HCT116 (cell line): ENCODE results near the gene GDPD5. TPM values are rescaled to one million over a fixed set of nuclear protein-coding genes. Genes with fewer than 3 reads are reported as not detected.
A peak's percentile ranks its signal among the peaks of the same experiment; 100 is the strongest.

ENCODE experiments used
- ATAC-seq: fragments of 200-7000 bp; cut with Tn5 transposase; 2 replicates; pipeline ENCODE4 v1.9.1; 2020; ENCODE audit warnings: mild to moderate bottlenecking, moderate library complexity
- BruUV-seq: library from RNA; stranded (reverse); fragments of 400-500 nt; replicated peaks from 2 replicates; lab custom pipeline; 2021; lab: Mats Ljungman, UMichigan
- CTCF ChIA-PET: fragments of 300-600 bp; sonication (Branson Sonifier 250); formaldehyde crosslinking; loops from one replicate; lab custom pipeline; 2021; ENCODE audit warnings: antibody characterized with exemption; lab: Charles Lee
- POLR2A ChIA-PET: fragments of 300-600, 350-600 bp; sonication (Branson Sonifier 250); formaldehyde crosslinking; loops from one replicate; lab custom pipeline; 2021; ENCODE audit warnings: antibody characterized with exemption; lab: Charles Lee
- RAD21 ChIA-PET, 2 experiments: fragments of 300-600 bp; sonication (Branson Sonifier 250); formaldehyde crosslinking; loops; one replicate each; lab custom pipeline; 2023; ENCODE audit warnings: low total read pairs in 2 of 2; ENCODE audit not compliant: uncharacterized antibody in 2 of 2, unreplicated experiment in 2 of 2, low non-redundant PET in 1 of 2; lab: Charles Lee
- DNase-seq: peaks from one replicate; pipeline ENCODE4 v3.0.0-alpha.2; 2010; ENCODE audit warnings: low read depth, low spot score
- H2AFZ ChIP-seq: fragments of 200-600 bp; shearing (Covaris generic), sonication (generic); 2 replicates; pipeline ENCODE4 v1.6.1; 2017; ENCODE audit warnings: low read depth, mixed run types, mixed read lengths, antibody characterized with exemption, low read length; ENCODE audit not compliant: poor library complexity, severe bottlenecking
- H3K27ac ChIP-seq: 2 replicates; pipeline ENCODE4 v1.5.1; 2012; ENCODE audit warnings: low read depth, low read length
- H3K27me3 ChIP-seq: fragments of 200-600 bp; sonication (generic); 2 replicates; pipeline ENCODE4 v1.6.1; 2016; ENCODE audit warnings: mixed run types, low read length, mixed read lengths; ENCODE audit not compliant: insufficient read depth
- H3K36me3 ChIP-seq, 2 experiments: fragments of 200-500 bp in 1 of 2; fragments of 200-600 bp in 1 of 2; sonication (Bioruptor generic) in 1 of 2; sonication (generic) in 1 of 2; 2 replicates each; pipeline versions ENCODE4 v1.5.1 to v1.6.1; 2014 to 2016; ENCODE audit warnings: low read length in 2 of 2, inconsistent platforms in 1 of 2, mixed read lengths in 1 of 2, mixed run types in 1 of 2; ENCODE audit not compliant: insufficient read depth in 2 of 2, control insufficient read depth in 1 of 2
- H3K4me1 ChIP-seq, 2 experiments: fragments of 200-600 bp in 1 of 2; sonication (generic) in 1 of 2; 2 replicates each; pipeline versions ENCODE4 v1.5.1 to v1.6.1; 2012 to 2017; ENCODE audit warnings: low read length in 2 of 2, inconsistent platforms in 1 of 2, mild to moderate bottlenecking in 1 of 2, mixed read lengths in 1 of 2, mixed run types in 1 of 2, moderate library complexity in 1 of 2; ENCODE audit not compliant: insufficient read depth in 2 of 2, control insufficient read depth in 1 of 2
- H3K4me2 ChIP-seq: fragments of 200-600 bp; sonication (generic); 2 replicates; pipeline ENCODE4 v1.6.1; 2017; ENCODE audit warnings: mixed run types, low read length, mixed read lengths
- H3K4me3 ChIP-seq, 2 experiments: fragments of 200-600 bp in 1 of 2; sonication (generic) in 1 of 2; replicated peaks in 1 of 2; 2 replicates each; pipeline ENCODE4 v1.5.1; 2011 to 2016; ENCODE audit warnings: low read length in 2 of 2, control low read depth in 1 of 2, low read depth in 1 of 2, mild to moderate bottlenecking in 1 of 2, mixed read lengths in 1 of 2, mixed run types in 1 of 2
- H3K79me2 ChIP-seq: fragments of 200-600 bp; sonication (generic); 2 replicates; pipeline ENCODE4 v1.6.1; 2017; ENCODE audit warnings: mild to moderate bottlenecking, mixed run types, low read length, moderate library complexity, mixed read lengths; ENCODE audit not compliant: insufficient read depth
- H3K9ac ChIP-seq: fragments of 200-600 bp; sonication (generic); 2 replicates; pipeline ENCODE4 v1.6.1; 2016; ENCODE audit warnings: low read length, mixed read lengths
- H3K9me2 ChIP-seq: fragments of 200-600 bp; sonication (generic), shearing (Covaris generic); 2 replicates; pipeline ENCODE4 v1.6.1; 2017; ENCODE audit warnings: mixed run types, mild to moderate bottlenecking, moderate library complexity; ENCODE audit not compliant: insufficient read depth
- H3K9me3 ChIP-seq, 2 experiments: fragments of 200-500 bp in 1 of 2; fragments of 200-600 bp in 1 of 2; sonication (Bioruptor generic) in 1 of 2; sonication (generic) in 1 of 2; 2 replicates each; pipeline ENCODE4 v1.6.1; 2014 to 2017; ENCODE audit warnings: low read length in 2 of 2, mixed read lengths in 2 of 2, inconsistent platforms in 1 of 2, low read depth in 1 of 2, mild to moderate bottlenecking in 1 of 2, mixed run types in 1 of 2, moderate library complexity in 1 of 2; ENCODE audit not compliant: control insufficient read depth in 1 of 2, insufficient read depth in 1 of 2
- H4K20me1 ChIP-seq: fragments of 200-600 bp; sonication (generic), shearing (Covaris generic); 2 replicates; pipeline ENCODE4 v1.6.1; 2017; ENCODE audit warnings: mixed run types, mild to moderate bottlenecking, moderate library complexity; ENCODE audit not compliant: insufficient read depth
- ELF1 ChIP-seq: IDR thresholded peaks from 2 replicates; pipeline ENCODE4 v1.6.1; 2012; ENCODE audit warnings: low read depth, borderline replicate concordance
- EZH2phosphoT487 ChIP-seq: fragments of 200-600 bp; IDR thresholded peaks from 2 replicates; pipeline ENCODE4 v1.6.1; 2018; ENCODE audit warnings: antibody characterized with exemption, borderline replicate concordance
- JUND ChIP-seq: IDR thresholded peaks from 2 replicates; pipeline ENCODE4 v1.6.1; 2012
- POLR2A ChIP-seq: IDR thresholded peaks from 2 replicates; pipeline ENCODE4 v1.7.0; 2011; ENCODE audit warnings: borderline replicate concordance; ENCODE audit not compliant: insufficient read depth, insufficient read length; ENCODE audit errors: extremely low read depth
- POLR2AphosphoS5 ChIP-seq: IDR thresholded peaks from 2 replicates; pipeline ENCODE4 v1.6.1; 2011; ENCODE audit warnings: mild to moderate bottlenecking, low read depth, low read length, moderate library complexity
- RAD21 ChIP-seq: IDR thresholded peaks from 2 replicates; pipeline ENCODE4 v1.6.1; 2012; ENCODE audit warnings: low read depth, mild to moderate bottlenecking
- SIN3A ChIP-seq: IDR thresholded peaks from 2 replicates; pipeline ENCODE4 v1.6.1; 2012; ENCODE audit warnings: low read depth
- SP1 ChIP-seq: IDR thresholded peaks from 2 replicates; pipeline ENCODE4 v1.6.1; 2012; ENCODE audit warnings: low read depth
- SRF ChIP-seq: IDR thresholded peaks from 2 replicates; pipeline ENCODE4 v1.6.1; 2012; ENCODE audit warnings: low read depth
- YY1 ChIP-seq: IDR thresholded peaks from 2 replicates; pipeline ENCODE4 v1.6.1; 2011; ENCODE audit warnings: low read length, low read depth, moderate library complexity, mild to moderate bottlenecking; ENCODE audit not compliant: insufficient replicate concordance; ENCODE audit errors: extremely low read depth
- ZFX ChIP-seq: fragments of 450-650 bp; IDR thresholded peaks from 2 replicates; pipeline ENCODE4 v1.6.1; 2017
- intact Hi-C: fragments of 100-400 bp; cut with micrococcal nuclease; formaldehyde crosslinking; loops from 2 replicates; pipeline ENCODE4 v1.10.0; 2022
- total RNA-seq: library from RNA; stranded (reverse); gene quantifications from one replicate; pipeline ENCODE4 v1.2.1, GENCODE V29; 2021; ENCODE audit not compliant: unreplicated experiment
- TF ChIP-seq, protein P1 (sequence below): IDR thresholded peaks from 2 replicates; pipeline ENCODE4 v1.6.1; 2012
- TF ChIP-seq, protein P2 (sequence below): IDR thresholded peaks from 2 replicates; pipeline ENCODE4 v1.6.1; 2012
- TF ChIP-seq, protein P3 (sequence below), 3 experiments: fragments of 200-600 bp in 1 of 3; sonication (generic) in 1 of 3; IDR thresholded peaks in 2 of 3; conservative IDR thresholded peaks in 1 of 3; 2 replicates each; pipeline ENCODE4 v1.5.1; 2012 to 2017; ENCODE audit warnings: low read depth in 2 of 3, low read length in 2 of 3, antibody characterized with exemption in 1 of 3, borderline replicate concordance in 1 of 3, control low read depth in 1 of 3, mild to moderate bottlenecking in 1 of 3, mixed read lengths in 1 of 3, mixed run types in 1 of 3, moderate library complexity in 1 of 3; ENCODE audit not compliant: insufficient read depth in 1 of 3

Gene GDPD5
- total RNA-seq, 1 experiment from 2014 or later, result 27.5 TPM

DNA sequence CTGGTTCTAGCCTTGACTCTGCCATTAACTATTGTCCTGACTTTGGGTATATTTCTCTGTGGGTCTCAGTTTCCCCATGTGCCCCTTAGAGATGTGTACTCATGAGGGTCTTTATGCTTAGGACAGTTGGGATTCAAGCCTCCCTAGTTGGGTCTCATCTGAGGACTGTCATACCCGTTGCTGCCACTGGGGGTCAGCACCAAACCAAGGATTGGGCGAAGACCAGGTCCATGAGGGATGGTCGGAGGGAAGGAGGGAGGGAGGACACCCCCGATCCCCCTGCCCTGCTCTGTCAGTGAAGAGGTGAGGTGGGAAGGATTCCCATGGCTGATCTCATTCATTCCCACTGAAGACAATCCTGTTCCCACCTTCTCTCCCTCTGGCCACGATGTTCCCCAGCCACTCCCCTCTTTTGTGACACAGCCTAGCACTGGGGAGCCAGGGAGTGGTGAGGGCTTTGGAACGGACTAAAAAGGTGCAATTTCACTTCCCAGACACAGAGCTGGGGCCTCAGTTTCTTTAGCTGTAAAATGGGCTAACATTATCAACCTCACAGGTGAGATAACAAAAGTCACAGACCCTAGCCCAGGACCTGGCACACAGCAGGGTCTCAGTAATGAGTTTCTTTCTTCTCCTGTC is 80.3 kb downstream of the GDPD5 start:
- Histone ChIP-seq H3K4me2 (no peak overlapping the region), H3K9me3 (no peaks in the 10 kb centered on the region)
- TF ChIP-seq ELF1, result no peak
- no peak for TF ChIP-seq YY1
- TF ChIP-seq, protein P1, sequence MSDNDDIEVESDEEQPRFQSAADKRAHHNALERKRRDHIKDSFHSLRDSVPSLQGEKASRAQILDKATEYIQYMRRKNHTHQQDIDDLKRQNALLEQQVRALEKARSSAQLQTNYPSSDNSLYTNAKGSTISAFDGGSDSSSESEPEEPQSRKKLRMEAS, result no peak
- TF ChIP-seq, protein P2, sequence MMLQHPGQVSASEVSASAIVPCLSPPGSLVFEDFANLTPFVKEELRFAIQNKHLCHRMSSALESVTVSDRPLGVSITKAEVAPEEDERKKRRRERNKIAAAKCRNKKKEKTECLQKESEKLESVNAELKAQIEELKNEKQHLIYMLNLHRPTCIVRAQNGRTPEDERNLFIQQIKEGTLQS, result no peak
- TF ChIP-seq, protein P3, sequence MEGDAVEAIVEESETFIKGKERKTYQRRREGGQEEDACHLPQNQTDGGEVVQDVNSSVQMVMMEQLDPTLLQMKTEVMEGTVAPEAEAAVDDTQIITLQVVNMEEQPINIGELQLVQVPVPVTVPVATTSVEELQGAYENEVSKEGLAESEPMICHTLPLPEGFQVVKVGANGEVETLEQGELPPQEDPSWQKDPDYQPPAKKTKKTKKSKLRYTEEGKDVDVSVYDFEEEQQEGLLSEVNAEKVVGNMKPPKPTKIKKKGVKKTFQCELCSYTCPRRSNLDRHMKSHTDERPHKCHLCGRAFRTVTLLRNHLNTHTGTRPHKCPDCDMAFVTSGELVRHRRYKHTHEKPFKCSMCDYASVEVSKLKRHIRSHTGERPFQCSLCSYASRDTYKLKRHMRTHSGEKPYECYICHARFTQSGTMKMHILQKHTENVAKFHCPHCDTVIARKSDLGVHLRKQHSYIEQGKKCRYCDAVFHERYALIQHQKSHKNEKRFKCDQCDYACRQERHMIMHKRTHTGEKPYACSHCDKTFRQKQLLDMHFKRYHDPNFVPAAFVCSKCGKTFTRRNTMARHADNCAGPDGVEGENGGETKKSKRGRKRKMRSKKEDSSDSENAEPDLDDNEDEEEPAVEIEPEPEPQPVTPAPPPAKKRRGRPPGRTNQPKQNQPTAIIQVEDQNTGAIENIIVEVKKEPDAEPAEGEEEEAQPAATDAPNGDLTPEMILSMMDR (IDR thresholded peaks at IDR 0.05 in 2 of 3, conservative IDR thresholded peaks at IDR 0.05 in 1 of 3; ENCODE audit: borderline replicate concordance in 1 of 3, insufficient read depth in 1 of 3, low read depth in 2 of 3, low read length in 2 of 3), result peak; percentile 91 to 98 (median 93)
- no peak for TF ChIP-seq EZH2phosphoT487
- no peak for TF ChIP-seq POLR2A
- TF ChIP-seq ZFX, result no peak
- TF ChIP-seq SIN3A, result no peak
- no peak for TF ChIP-seq SRF
- peak; percentile 98 for TF ChIP-seq RAD21
- no peak for TF ChIP-seq SP1
- no peak for TF ChIP-seq POLR2AphosphoS5
- no peak for TF ChIP-seq JUND
- TF ChIP-seq, all 23 proteins: peak for 2
- intact Hi-C loops, result loop anchor here (1.0 to 10.0 kb wide), 4 partner anchors 58 to 419 kb away; no protein-coding TSS in a partner anchor
- ChIA-PET RAD21 (interaction anchor here (0.6 to 2.0 kb wide), 4 partner anchors 80 to 88 kb away, joined by 3 to 7 read pairs (median 4); partner anchors contain the start of gene GDPD5 (in 1 of the 2)), CTCF (interaction anchor here (0.8 to 2.8 kb wide), 4 partner anchors 75 to 91 kb away, joined by 3 to 34 read pairs (median 4); partner anchors contain the start of gene GDPD5), POLR2A (no interaction called here)
- ATAC-seq (peak; percentile 91), DNase-seq (peak; percentile 22)
- Histone ChIP-seq H3K27me3 (no peaks in the 10 kb centered on the region), H3K36me3 (no peaks in the 10 kb centered on the region), H3K9ac (no peak overlapping the region), H3K27ac (no peak overlapping the region), H3K4me3 (no peak overlapping the region), H3K9me2 (no peaks in the 10 kb centered on the region), H4K20me1 (no peaks in the 10 kb centered on the region), H3K79me2 (no peaks in the 10 kb centered on the region), H2AFZ (no peak overlapping the region), H3K4me1 (no peaks in the 10 kb centered on the region)
- no TSS peak for BruUV-seq
